ENCODE data around the gene PIR. TPM values are rescaled to one million over a fixed set of nuclear protein-coding genes. Genes with fewer than 3 reads are reported as not detected.

Gene PIR
- total RNA-seq, 1 experiment from 2014 or later, result 29.7 TPM

DNA sequence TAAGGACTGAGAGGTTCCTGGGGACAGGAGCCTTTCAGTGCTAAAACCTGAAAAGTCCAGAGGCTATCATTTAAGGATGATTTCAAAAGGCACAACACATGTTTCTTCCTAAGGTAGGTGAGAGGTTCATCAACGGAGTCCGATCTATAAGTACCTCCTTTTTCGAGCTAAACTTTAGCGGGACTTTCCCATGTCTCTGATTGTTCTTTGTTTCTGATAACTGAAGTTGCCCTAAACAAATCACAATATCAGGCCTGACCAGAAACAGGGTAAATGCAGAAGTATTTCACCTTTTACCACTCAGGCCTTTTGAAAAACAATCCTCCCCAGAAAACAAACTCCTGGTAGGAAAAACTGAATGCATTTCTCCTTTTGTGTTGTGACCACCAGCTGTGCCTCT is 17.6 kb downstream of the PIR start:
- Histone ChIP-seq H3K9ac (ENCODE audit: extremely low read depth, insufficient read length, low read length) (no peak overlapping the region), H3K27ac (ENCODE audit: insufficient read length, low read depth, low read length) (peak overlapping the region; percentile 62), H3K9me3 (ENCODE audit: control insufficient read depth, low read depth, low read length) (no peaks in the 10 kb centered on the region), H3K79me2 (ENCODE audit: insufficient read depth, low read length) (no peaks in the 10 kb centered on the region), H3K23me2 (ENCODE audit: insufficient read length, low read depth, low read length, poor library complexity, severe bottlenecking) (no peaks in the 10 kb centered on the region), H3T11ph (ENCODE audit: low read length) (no peak overlapping the region), H2AFZ (ENCODE audit: low read length) (no peak overlapping the region), H3K14ac (ENCODE audit: insufficient read depth, low read length) (no peak overlapping the region), H3K27me3 (ENCODE audit: insufficient read depth, low read length) (no peaks in the 10 kb centered on the region), H3K4me2 (ENCODE audit: insufficient read depth, insufficient read length, low read length) (peak overlapping the region; percentile 13), H2AK5ac (ENCODE audit: insufficient read length, low read length) (no peak overlapping the region), H4K8ac (replicated peaks; ENCODE audit: insufficient read length, low read depth, low read length) (no peak overlapping the region), H4K20me1 (ENCODE audit: control insufficient read depth, insufficient read depth, insufficient read length) (no peaks in the 10 kb centered on the region), H2BK12ac (ENCODE audit: insufficient read length, low read depth, low read length) (no peak overlapping the region), H3K79me1 (ENCODE audit: insufficient read depth, low read depth, low read length, poor library complexity, severe bottlenecking) (no peaks in the 10 kb centered on the region), H3K56ac (ENCODE audit: insufficient read length, low read depth, low read length) (no peak overlapping the region), H3K18ac (ENCODE audit: insufficient read length, low read depth, low read length) (no peak overlapping the region), H3K4ac (ENCODE audit: low read depth, low read length) (no peak overlapping the region), H2BK15ac (ENCODE audit: low read depth, low read length) (no peak overlapping the region), H2BK120ac (ENCODE audit: low read depth, low read length, poor library complexity, severe bottlenecking) (no peak overlapping the region), H3K4me1 (ENCODE audit: insufficient read depth, low read length) (peaks cover 7% of the 10 kb centered on the region; the same call in 1 of the 2 replicates), H2BK20ac (ENCODE audit: low read depth, low read length, poor library complexity, severe bottlenecking) (no peak overlapping the region), H3K23ac (ENCODE audit: insufficient read length, low read depth, low read length) (no peak overlapping the region), H2BK5ac (ENCODE audit: insufficient read length, low read length) (no peak overlapping the region), H4K91ac (ENCODE audit: insufficient read length, low read depth, low read length) (no peak overlapping the region), H4K5ac (ENCODE audit: insufficient read length, low read depth, low read length) (no peak overlapping the region)
- Mint-ChIP-seq H3K4me3 (no peak overlapping the region; a peak in 1 of 5 replicates), H3K27me3 (ENCODE audit: low read depth) (no peaks in the 10 kb centered on the region), H3K9me3 (peaks cover 0 to 5% of the 10 kb centered on the region in 2 experiments; a peak in 2 of 5 replicates), H3K36me3 (ENCODE audit: insufficient read depth in 1 of 3, low read depth in 3 of 3) (peaks cover 7 to 11% (median 9%) of the 10 kb centered on the region in 3 experiments), H3K27ac (peak overlapping the region; percentile 79 to 96 (median 89); a peak in 6 of 7 replicates), H3K4me1 (peaks cover 22 to 23% of the 10 kb centered on the region in 2 experiments)
- TF ChIP-seq, protein P1, sequence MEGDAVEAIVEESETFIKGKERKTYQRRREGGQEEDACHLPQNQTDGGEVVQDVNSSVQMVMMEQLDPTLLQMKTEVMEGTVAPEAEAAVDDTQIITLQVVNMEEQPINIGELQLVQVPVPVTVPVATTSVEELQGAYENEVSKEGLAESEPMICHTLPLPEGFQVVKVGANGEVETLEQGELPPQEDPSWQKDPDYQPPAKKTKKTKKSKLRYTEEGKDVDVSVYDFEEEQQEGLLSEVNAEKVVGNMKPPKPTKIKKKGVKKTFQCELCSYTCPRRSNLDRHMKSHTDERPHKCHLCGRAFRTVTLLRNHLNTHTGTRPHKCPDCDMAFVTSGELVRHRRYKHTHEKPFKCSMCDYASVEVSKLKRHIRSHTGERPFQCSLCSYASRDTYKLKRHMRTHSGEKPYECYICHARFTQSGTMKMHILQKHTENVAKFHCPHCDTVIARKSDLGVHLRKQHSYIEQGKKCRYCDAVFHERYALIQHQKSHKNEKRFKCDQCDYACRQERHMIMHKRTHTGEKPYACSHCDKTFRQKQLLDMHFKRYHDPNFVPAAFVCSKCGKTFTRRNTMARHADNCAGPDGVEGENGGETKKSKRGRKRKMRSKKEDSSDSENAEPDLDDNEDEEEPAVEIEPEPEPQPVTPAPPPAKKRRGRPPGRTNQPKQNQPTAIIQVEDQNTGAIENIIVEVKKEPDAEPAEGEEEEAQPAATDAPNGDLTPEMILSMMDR (conservative IDR thresholded peaks at IDR 0.05), result no peak
- no peak for DNase-seq
- no CpG with 5 or more reads among the region's 4 CpGs for WGBS (ENCODE audit: extremely low coverage, insufficient read length, low lambda C conversion rate)

All from H9 (cell line).